Activated CD8-positive, alpha-beta memory T cell treated with anti-CD3 and anti-CD28 coated beads for 24 hours (primary cell): ENCODE results near the gene KNOP1.

Experiments used
- DNase-seq: peaks from one replicate; pipeline ENCODE4 v3.0.0-alpha.2; 2020

KNOP1 gene

GRCh38 chr16:19705843-19706242, 12.2 kb downstream of the KNOP1 start:
- no peak for DNase-seq

DNA sequence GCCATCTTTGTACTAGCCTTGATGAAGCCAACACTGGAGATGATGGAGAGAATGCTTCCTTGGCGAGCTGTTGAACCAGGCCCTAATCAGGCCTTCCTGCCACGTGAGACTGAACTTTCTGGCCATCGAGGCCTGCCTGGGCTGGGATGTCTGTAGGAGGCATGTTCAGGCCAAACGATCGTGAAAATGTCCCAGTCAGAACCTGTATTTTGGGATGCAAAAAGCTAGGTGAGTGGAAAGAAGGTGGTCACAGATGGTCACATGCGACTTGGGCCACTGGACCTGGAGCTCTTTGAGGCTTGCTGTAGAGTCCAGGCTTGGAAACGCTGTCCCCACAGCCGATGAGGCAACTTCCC, 12.9 kb downstream of the KNOP1 start:
- no peak for DNase-seq

GRCh38 chr16:19704321-19705145, 13.5 kb downstream of the KNOP1 start:
- no peak for DNase-seq

GRCh38 chr16:19703172-19703889, 14.7 kb downstream of the KNOP1 start:
- no peak for DNase-seq

DNA sequence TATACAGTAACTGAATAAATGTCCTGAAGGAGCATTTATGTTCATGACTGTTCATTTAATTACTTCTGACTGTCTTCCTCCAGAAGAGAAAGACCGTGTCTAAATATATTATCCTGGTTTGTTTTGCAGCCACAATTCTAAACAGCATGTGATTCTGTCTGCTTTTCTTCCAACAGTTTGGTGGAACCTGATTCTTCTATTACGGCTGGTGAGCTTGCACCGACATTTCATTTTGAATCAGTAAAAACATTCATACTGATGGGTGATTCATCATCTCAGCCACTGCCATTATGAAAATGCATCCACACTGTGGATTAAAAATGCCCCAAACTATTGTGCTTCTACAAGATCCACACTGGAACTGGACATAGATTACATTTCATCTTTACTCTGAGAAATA, 16.9 kb downstream of the KNOP1 start:
- DNase-seq: no peak

DNA sequence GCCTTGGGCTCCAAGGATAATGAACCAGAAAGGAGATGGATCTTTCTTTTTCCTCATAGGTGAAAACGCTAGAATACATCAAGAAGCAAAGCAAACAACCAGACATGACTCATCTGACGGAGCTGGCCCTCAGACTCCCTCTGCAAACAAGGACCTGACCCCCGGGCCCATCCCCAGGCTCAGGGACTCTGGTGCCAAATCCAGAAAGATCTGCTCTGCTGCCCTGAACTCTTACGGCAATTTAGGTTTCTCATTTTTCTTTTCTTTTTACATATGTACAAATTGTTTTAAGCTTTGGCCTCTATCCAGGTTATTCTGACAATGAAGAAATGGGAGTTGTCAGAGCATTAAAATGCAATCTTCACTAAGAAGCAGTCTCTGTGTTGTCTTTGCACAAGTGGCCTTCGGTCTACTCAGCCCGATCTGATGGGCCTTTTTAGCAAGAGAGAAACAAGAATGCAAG, 17.7 kb downstream of the KNOP1 start:
- no peak for DNase-seq

DNA sequence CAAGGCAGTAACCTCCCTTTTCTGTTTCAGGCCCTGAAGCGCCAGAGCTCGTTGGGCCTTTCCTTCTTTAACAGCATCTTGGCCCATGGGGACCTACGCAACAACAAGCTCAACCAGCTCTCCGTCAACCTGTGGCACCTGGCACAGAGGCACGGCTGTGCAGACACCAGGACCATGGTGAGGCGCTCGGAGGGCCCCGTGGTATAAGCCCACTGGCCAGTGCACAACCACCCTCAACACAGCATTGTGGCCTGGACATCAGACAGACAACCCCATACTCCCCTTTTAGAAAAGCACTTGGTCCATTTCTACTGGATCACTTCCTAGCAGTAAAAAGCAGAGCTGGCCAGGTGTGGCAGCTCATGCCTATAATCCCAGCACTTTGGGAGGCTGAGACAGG, 18.6 kb downstream of the KNOP1 start:
- DNase-seq: no peak

DNA sequence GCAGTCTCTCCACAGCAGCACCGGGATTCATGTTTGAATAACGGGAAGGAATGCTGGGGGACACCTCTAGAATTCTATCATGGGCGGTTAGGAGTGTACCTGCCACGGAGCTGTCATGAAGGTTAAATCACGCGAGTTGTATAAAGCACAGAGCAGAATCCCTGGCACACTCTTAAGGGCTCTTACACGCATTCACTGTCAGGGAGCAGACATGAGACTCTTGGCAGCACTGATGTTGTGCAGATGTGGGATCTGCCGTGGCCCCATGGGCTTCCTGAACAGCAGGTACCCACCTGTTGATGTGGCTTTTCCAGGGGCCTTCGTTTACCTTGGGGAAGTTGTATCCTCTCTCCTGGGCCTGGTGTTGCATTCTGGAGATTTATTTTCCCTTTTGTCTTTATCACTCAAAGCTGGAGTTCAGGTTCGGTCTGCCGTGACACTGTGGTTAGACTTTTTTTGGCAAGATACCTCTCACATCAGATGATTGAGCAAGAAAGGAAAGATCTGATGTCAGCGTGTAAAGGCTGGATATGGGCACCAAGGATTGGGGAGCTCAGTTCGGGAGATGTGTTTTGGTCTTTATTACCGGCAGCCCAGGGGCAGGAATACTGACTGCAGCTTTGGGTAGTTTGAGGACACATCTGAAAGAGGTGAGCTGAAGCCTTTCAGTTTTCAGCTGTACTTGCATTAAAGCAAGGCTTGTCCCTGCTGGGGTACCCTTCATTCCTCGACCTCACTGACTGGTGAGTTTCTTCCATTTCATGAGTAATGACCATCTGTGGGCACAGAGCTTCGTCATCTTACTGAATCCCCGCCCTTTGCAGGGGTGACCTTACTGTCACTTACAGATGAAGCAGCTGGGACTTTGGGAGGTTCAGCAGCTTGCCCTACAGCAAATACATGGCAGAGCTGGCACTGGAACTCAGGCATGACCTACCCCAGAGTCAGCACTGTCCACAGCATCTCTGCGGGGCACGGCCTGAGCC, 19.3 kb downstream of the KNOP1 start:
- DNase-seq: no peak

- no peak for DNase-seq
Observed at GRCh38 chr16:19697756-19698318, 20.2 kb downstream of the KNOP1 start.

GRCh38 chr16:19696961-19697360, 21.1 kb downstream of the KNOP1 start:
- no peak for DNase-seq

DNA sequence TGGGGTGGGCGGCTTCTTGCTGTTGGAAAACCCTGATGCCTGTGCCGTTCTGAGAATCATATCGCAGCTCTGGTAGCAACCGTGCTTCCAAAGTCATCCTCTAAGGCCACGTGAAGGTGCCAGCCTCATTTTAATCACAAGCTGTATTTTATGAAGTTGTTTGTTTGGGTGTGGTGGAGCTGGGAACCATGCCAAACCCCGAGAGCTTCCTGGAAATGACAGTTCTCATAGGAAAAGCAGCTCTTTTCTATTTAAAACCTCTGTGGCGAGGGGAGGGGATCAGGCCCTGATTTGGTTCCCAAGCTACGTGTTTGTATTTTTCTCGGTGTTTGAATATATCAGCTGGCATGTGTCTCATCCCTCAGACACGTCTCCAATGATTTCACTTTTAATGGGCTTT, 21.7 kb downstream of the KNOP1 start:
- peak; percentile 67 for DNase-seq

- DNase-seq: no peak
Observed at GRCh38 chr16:19694989-19695388, 23.0 kb downstream of the KNOP1 start.

GRCh38 chr16:19691161-19691711, 26.8 kb downstream of the KNOP1 start:
- no peak for DNase-seq

GRCh38 chr16:19690196-19690595, 27.8 kb downstream of the KNOP1 start:
- DNase-seq: no peak

- DNase-seq: no peak
Observed at GRCh38 chr16:19689342-19689741, 28.7 kb downstream of the KNOP1 start.

- no peak for DNase-seq
Observed at GRCh38 chr16:19688396-19689024, 29.5 kb downstream of the KNOP1 start.

DNA sequence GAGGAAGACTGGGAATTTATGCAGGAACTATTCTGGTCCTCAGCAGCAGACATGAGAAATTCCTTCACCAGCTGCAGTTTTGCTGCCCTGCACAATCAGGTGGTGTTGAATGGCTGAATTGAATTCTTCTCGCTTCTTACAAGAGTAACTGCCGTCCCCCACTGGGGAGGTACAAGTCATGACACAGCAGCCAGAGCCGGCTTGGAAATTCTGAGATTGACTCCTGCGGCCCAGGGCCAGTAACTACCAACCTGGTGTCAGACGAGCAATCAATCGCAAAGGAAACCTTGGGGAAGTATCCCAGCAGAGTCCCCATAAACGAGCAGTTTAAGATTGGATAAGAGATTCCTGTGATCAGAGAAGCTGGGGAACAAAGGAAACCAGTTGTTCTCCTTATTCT, 30.7 kb downstream of the KNOP1 start:
- no peak for DNase-seq

- DNase-seq: no peak
Observed at GRCh38 chr16:19685176-19685575, 32.9 kb downstream of the KNOP1 start.

GRCh38 chr16:19683453-19684236, 34.4 kb downstream of the KNOP1 start:
- no peak for DNase-seq

DNA sequence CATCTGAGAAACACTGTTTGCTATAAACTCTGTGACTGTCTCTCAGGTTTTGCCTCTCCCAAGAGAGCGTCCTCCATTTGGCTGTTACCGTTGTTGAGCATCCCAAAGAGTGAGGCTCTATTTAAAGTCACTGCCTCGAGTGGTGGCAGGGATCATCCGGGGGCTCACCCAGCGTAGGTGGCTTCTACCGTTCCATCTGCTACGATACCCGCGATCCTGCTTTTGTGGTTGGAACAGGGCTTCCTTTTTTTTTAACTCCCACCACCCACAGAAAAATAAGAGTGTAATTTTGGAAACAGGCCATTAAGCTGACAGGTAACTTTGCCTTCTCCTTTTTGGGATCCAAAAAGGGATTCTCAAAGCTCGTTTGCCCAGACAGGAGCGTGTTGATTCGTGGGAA, 36.4 kb downstream of the KNOP1 start:
- DNase-seq: no peak

DNA sequence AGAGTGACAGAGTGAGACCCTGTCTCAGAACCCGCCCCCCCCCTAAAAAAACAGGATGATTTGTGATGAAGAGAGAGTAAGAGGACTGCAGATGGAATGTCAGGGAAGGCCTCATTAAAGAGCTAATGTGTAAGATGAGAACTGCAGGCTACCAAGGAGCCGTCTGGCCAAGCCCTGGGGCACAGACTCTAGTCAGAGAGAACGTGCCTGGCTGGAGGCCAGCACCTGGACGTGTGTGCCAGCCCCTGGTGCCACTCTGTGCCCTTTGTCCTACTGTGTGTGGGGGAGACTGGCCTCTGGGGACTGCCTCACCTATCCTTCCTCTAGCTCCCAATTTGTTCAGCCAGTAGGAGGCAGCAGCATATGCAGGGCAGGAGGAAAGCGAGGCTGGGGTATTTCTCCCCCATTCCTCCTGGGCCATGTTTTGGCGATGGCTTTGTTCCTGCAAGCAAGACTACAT, 37.1 kb downstream of the KNOP1 start:
- no peak for DNase-seq
